ENCODE measurements around the gene TTBK2.
A peak's percentile ranks its signal among the peaks of the same experiment; 100 is the strongest.
"Not testable (repeated sequence)": the region's sequence is repeated elsewhere in the genome, so short reads cannot be mapped to it uniquely, and the experiment has no call there.

The TTBK2 gene
- 86.5 to 99.5 reads per million in 2 donors for total RNA-seq

- DNase-seq, result peak; percentile 77
These were observed at the start of gene TTBK2 for GRCh38 chr15:42920519-42921341. Gene TTBK2, minus strand, starts transcription at chr15:42920778. Its CDS starts 42,161 bp downstream, at chr15:42878617.

GRCh38 chr15:42964476-42964875, 43.9 kb upstream of the TTBK2 start:
- DNase-seq, result no peak

GRCh38 chr15:42955518-42955917, 34.9 kb upstream of the TTBK2 start:
- no peak for DNase-seq

GRCh38 chr15:42954291-42954690, 33.7 kb upstream of the TTBK2 start:
- DNase-seq, result no peak

GRCh38 chr15:42948898-42949297, 28.3 kb upstream of the TTBK2 start:
- not testable (repeated sequence) for DNase-seq

GRCh38 chr15:42940527-42940926, 19.9 kb upstream of the TTBK2 start:
- no peak for DNase-seq

- DNase-seq, result no peak
These were observed 19.3 kb upstream of the TTBK2 start for GRCh38 chr15:42939841-42940240.

- no peak for DNase-seq
These were observed 16.6 kb upstream of the TTBK2 start for GRCh38 chr15:42937143-42937542.

- DNase-seq, result no peak
These were observed 13.5 kb upstream of the TTBK2 start for GRCh38 chr15:42933886-42934667.

- no peak for DNase-seq
These were observed 12.4 kb upstream of the TTBK2 start for GRCh38 chr15:42932833-42933515.

GRCh38 chr15:42931702-42932486, 11.3 kb upstream of the TTBK2 start:
- no peak for DNase-seq

- no peak for DNase-seq
These were observed 8.8 kb upstream of the TTBK2 start for GRCh38 chr15:42929306-42929848.

GRCh38 chr15:42921342-42921731, 759 bp upstream of the TTBK2 start:
- DNase-seq, result no peak

- peak; percentile 43 for DNase-seq
These were observed 619 bp downstream of the TTBK2 start for GRCh38 chr15:42919799-42920518.

- no peak for DNase-seq
These were observed 1.3 kb downstream of the TTBK2 start for GRCh38 chr15:42919308-42919707.

GRCh38 chr15:42918047-42918446, 2.5 kb downstream of the TTBK2 start:
- no peak for DNase-seq

GRCh38 chr15:42915654-42916315, 4.8 kb downstream of the TTBK2 start:
- DNase-seq, result no peak

GRCh38 chr15:42914728-42915497, 5.7 kb downstream of the TTBK2 start:
- no peak for DNase-seq

- no peak for DNase-seq
These were observed 9.5 kb downstream of the TTBK2 start for GRCh38 chr15:42911058-42911592.

- no peak for DNase-seq
These were observed 12.0 kb downstream of the TTBK2 start for GRCh38 chr15:42908538-42908937.

All from activated gamma-delta T cell (primary cell).